OCI-LY7 (cell line): Measurements from ENCODE around the gene PDCD6IP.

Experiments used
- EZH2phosphoT487 ChIP-seq: fragments of 200-600 bp; sonication (generic); IDR thresholded peaks from 2 replicates; pipeline ENCODE4 v1.6.1; 2018; ENCODE audit warnings: low read depth, borderline replicate concordance, mild to moderate bottlenecking, mixed run types, antibody characterized with exemption, low read length, moderate library complexity, mixed read lengths
- TF ChIP-seq, protein P1 (sequence below): fragments of 200-600 bp; sonication (generic); conservative IDR thresholded peaks from 2 replicates; pipeline ENCODE4 v1.5.1; 2014; ENCODE audit warnings: mild to moderate bottlenecking, antibody characterized with exemption, low read length, moderate library complexity, mixed read lengths

DNA sequence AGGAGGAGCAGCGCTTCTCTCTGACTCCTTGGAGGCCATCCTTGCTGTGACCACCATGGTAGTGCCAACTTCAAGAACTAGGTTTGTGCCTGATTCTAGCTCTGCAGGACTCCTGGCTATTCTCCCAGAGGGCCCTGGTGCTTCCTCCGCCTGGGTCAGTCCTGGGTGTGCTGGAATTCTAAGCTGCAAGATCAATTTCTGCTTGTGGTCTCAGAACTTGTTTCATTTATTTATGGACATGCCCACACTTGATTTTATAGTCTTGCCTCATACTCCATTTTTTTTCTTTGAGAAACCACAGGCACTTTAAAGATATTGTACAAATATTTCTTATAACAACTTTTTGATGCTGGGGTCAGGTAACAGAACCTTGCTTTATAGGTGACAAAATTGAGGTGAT is 87.6 kb downstream of the PDCD6IP start:
- TF ChIP-seq, protein P1, sequence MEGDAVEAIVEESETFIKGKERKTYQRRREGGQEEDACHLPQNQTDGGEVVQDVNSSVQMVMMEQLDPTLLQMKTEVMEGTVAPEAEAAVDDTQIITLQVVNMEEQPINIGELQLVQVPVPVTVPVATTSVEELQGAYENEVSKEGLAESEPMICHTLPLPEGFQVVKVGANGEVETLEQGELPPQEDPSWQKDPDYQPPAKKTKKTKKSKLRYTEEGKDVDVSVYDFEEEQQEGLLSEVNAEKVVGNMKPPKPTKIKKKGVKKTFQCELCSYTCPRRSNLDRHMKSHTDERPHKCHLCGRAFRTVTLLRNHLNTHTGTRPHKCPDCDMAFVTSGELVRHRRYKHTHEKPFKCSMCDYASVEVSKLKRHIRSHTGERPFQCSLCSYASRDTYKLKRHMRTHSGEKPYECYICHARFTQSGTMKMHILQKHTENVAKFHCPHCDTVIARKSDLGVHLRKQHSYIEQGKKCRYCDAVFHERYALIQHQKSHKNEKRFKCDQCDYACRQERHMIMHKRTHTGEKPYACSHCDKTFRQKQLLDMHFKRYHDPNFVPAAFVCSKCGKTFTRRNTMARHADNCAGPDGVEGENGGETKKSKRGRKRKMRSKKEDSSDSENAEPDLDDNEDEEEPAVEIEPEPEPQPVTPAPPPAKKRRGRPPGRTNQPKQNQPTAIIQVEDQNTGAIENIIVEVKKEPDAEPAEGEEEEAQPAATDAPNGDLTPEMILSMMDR = no peak
- no peak for TF ChIP-seq EZH2phosphoT487
